Measurements from ENCODE around the gene PCED1B. TPM values are rescaled to one million over a fixed set of nuclear protein-coding genes. Genes with fewer than 3 reads are reported as not detected.

The PCED1B gene
- total RNA-seq, 2 donors from 2014 or later, result 2.3 to 14.2 TPM

GRCh38 chr12:47033789-47034555 is 45.4 kb upstream of the PCED1B start:
- ATAC-seq, result no peak
- peaks cover 48% of the 10 kb centered on the region for H3K4me1 ChIP-seq
- no peak overlapping the region for H3K4me3 ChIP-seq
- no peak overlapping the region for H3K27ac ChIP-seq
- TF ChIP-seq POLR2A (IDR thresholded peaks at IDR 0.05), result no peak
- TF ChIP-seq CTCF (IDR thresholded peaks at IDR 0.05), result no peak
- intact Hi-C loops (cut with DNase I), result loop anchor here (10.0 kb wide), 1 partner anchor 271 kb away; no protein-coding TSS in a partner anchor
- 61 to 72% methylated on average over 5 of the region's 5 CpGs for WGBS, 2 donors
- H3K27me3 ChIP-seq, result no peaks in the 10 kb centered on the region
- no peak for DNase-seq
- H3K36me3 ChIP-seq (replicated peaks in 1 of 2; ENCODE audit: insufficient read depth in 1 of 2, low read depth in 2 of 2), result no peaks in the 10 kb centered on the region
- no peaks in the 10 kb centered on the region for H3K9me3 ChIP-seq

- intact Hi-C loops (cut with DNase I), result loop anchor here (10.0 kb wide), 1 partner anchor 270 kb away; no protein-coding TSS in a partner anchor
- Histone ChIP-seq H3K36me3 (replicated peaks in 1 of 2; ENCODE audit: insufficient read depth in 1 of 2, low read depth in 2 of 2) (no peaks in the 10 kb centered on the region), H3K27ac (no peak overlapping the region), H3K27me3 (no peaks in the 10 kb centered on the region), H3K9me3 (no peaks in the 10 kb centered on the region), H3K4me3 (no peak overlapping the region), H3K4me1 (peaks cover 50% of the 10 kb centered on the region)
- no peak for ATAC-seq
- no peak for TF ChIP-seq CTCF (IDR thresholded peaks at IDR 0.05)
- TF ChIP-seq POLR2A (IDR thresholded peaks at IDR 0.05), result no peak
- no peak for DNase-seq
- WGBS, 2 donors, result 71 to 78% methylated on average over 2 of the region's 2 CpGs
Measured at GRCh38 chr12:47034661-47035060, 44.8 kb upstream of the PCED1B start.

- H3K27me3 ChIP-seq, result no peaks in the 10 kb centered on the region
- ATAC-seq (no peak), DNase-seq (no peak)
- TF ChIP-seq POLR2A (IDR thresholded peaks at IDR 0.05) (no peak), CTCF (IDR thresholded peaks at IDR 0.05) (no peak)
- H3K27ac ChIP-seq, result peak overlapping the region in 1 of 4 donors; percentile 14
- 61 to 64% methylated on average over 3 of the region's 3 CpGs for WGBS, 2 donors
- intact Hi-C loops (cut with DNase I), result loop anchor here (10.0 kb wide), 1 partner anchor 269 kb away; no protein-coding TSS in a partner anchor
- H3K36me3 ChIP-seq (replicated peaks in 1 of 2; ENCODE audit: insufficient read depth in 1 of 2, low read depth in 2 of 2), result no peaks in the 10 kb centered on the region
- no peaks in the 10 kb centered on the region for H3K9me3 ChIP-seq
- no peak overlapping the region for H3K4me3 ChIP-seq
- peaks cover 50% of the 10 kb centered on the region for H3K4me1 ChIP-seq
Measured at GRCh38 chr12:47035484-47035883, 43.9 kb upstream of the PCED1B start.

GRCh38 chr12:47038270-47038748 is 41.1 kb upstream of the PCED1B start:
- H3K4me3 ChIP-seq, result no peak overlapping the region
- no peaks in the 10 kb centered on the region for H3K36me3 ChIP-seq (replicated peaks in 1 of 2; ENCODE audit: insufficient read depth in 1 of 2, low read depth in 2 of 2)
- H3K4me1 ChIP-seq, result peaks cover 43% of the 10 kb centered on the region
- H3K27me3 ChIP-seq, result no peaks in the 10 kb centered on the region
- WGBS, 2 donors, result 11 to 13% methylated on average over 1 of the region's 1 CpG
- peak overlapping the region in 3 of 4 donors; percentile 63 to 85 (median 70) for H3K27ac ChIP-seq
- no peaks in the 10 kb centered on the region for H3K9me3 ChIP-seq
- intact Hi-C loops (cut with DNase I), result loop anchor here (10.0 kb wide), 1 partner anchor 266 kb away; no protein-coding TSS in a partner anchor
- DNase-seq (no peak), ATAC-seq (peak; percentile 95)
- TF ChIP-seq POLR2A (IDR thresholded peaks at IDR 0.05), result peak in 2 of 3 donors; percentile 36 to 49
- TF ChIP-seq CTCF (IDR thresholded peaks at IDR 0.05), result no peak
